Breast epithelium (tissue), 4 donors: ENCODE results near the gene MYH9. TPM values are rescaled to one million over a fixed set of nuclear protein-coding genes. Genes with fewer than 3 reads are reported as not detected.

Experiments used
- DNase-seq, 2 donors: peaks; one replicate each; pipeline ENCODE4 v3.0.0-alpha.2; 2019; ENCODE audit warnings: low spot score in 2 of 2
- H3K27ac ChIP-seq, 2 donors: fragments of 200-600 bp; sonication (generic) in 1 of 2; one replicate each; pipeline ENCODE4 v1.5.1; 2016 to 2019; ENCODE audit warnings: mild to moderate bottlenecking in 1 of 2
- H3K27me3 ChIP-seq, 2 donors: fragments of 200-600 bp; sonication (generic) in 1 of 2; one replicate each; pipeline versions ENCODE4 v1.5.1 to v1.6.0; 2017 to 2019; ENCODE audit warnings: control low read depth in 1 of 2, mild to moderate bottlenecking in 1 of 2
- H3K36me3 ChIP-seq: fragments of 200-600 bp; one replicate; pipeline ENCODE4 v1.5.1; 2019
- H3K4me1 ChIP-seq, 2 donors: fragments of 200-600 bp; sonication (generic); one replicate each; pipeline ENCODE4 v1.5.1; 2016 to 2019; ENCODE audit warnings: control low read depth in 1 of 2
- H3K4me3 ChIP-seq, 3 donors: fragments of 200-600 bp; sonication (generic); 1 replicate in 2 of 3; 2 replicates in 1 of 3; pipeline ENCODE4 v1.5.1; 2016 to 2019; ENCODE audit warnings: mild to moderate bottlenecking in 3 of 3, moderate library complexity in 2 of 3
- H3K9me3 ChIP-seq, 2 donors: fragments of 200-600 bp; sonication (generic) in 1 of 2; one replicate each; pipeline ENCODE4 v1.5.1; 2016 to 2019; ENCODE audit warnings: control low read depth in 1 of 2
- CTCF ChIP-seq, 3 donors: fragments of 450-650 bp; IDR thresholded peaks; one replicate each; pipeline ENCODE4 v1.5.1; 2016 to 2017; ENCODE audit warnings: antibody characterized with exemption in 3 of 3, mild to moderate bottlenecking in 3 of 3, moderate library complexity in 3 of 3
- POLR2A ChIP-seq: fragments of 450-650 bp; IDR thresholded peaks from one replicate; pipeline ENCODE4 v1.6.1; 2016; ENCODE audit warnings: antibody characterized with exemption, mild to moderate bottlenecking, moderate library complexity
- POLR2AphosphoS5 ChIP-seq, 3 donors: sonication (generic); formaldehyde crosslinking; IDR thresholded peaks; one replicate each; pipeline ENCODE4 v1.6.1; 2017; ENCODE audit warnings: antibody characterized with exemption in 3 of 3
- intact Hi-C: fragments of 100-400 bp; cut with DNase I; formaldehyde crosslinking; loops from one replicate; pipeline ENCODE4 v1.15.1; 2023; ENCODE audit warnings: low total_unique reads
- total RNA-seq, 3 donors: library from RNA; depleted of rRNA; stranded (reverse); fragments of >200 nt; gene quantifications; one replicate each; pipeline ENCODE4 v1.1.0, GENCODE V29; 2016

MYH9 gene
- total RNA-seq, 3 donors from 2014 or later: 169 to 392 (median 268) TPM

- Histone ChIP-seq H3K27ac (peak within 1 kb of the TSS; percentile 88 to 92), H3K9me3 (no peaks in the 10 kb centered on the region), H3K27me3 (no peaks in the 10 kb centered on the region), H3K36me3 (no peaks in the 10 kb centered on the region), H3K4me1 (peaks cover 0 to 17% of the 10 kb centered on the region in 2 donors), H3K4me3 (peak within 1 kb of the TSS; percentile 52 to 73 (median 63))
- intact Hi-C loops: no loop called here
- TF ChIP-seq CTCF (IDR thresholded peaks at IDR 0.05) (peak; percentile 28 to 62 (median 59)), POLR2AphosphoS5 (IDR thresholded peaks at IDR 0.05) (peak; percentile 83 to 94 (median 88)), POLR2A (peak; percentile 43)
- peak; percentile 90 to 91 for DNase-seq
Observed at GRCh38 chr22:36239401-36240171, 148.2 kb downstream of the MYH9 start, which contains the start of gene APOL2. TSS of gene APOL2 (minus strand) at chr22:36239527. CDS start at chr22:36233162, 6,365 bp downstream.

- Histone ChIP-seq H3K4me3 (peak overlapping the region; percentile 52 to 73 (median 63)), H3K9me3 (no peaks in the 10 kb centered on the region), H3K36me3 (no peaks in the 10 kb centered on the region), H3K27me3 (no peaks in the 10 kb centered on the region), H3K27ac (peak overlapping the region; percentile 88 to 92), H3K4me1 (peaks cover 0 to 14% of the 10 kb centered on the region in 2 donors)
- intact Hi-C loops: no loop called here
- TF ChIP-seq POLR2A (no peak), CTCF (IDR thresholded peaks at IDR 0.05) (no peak), POLR2AphosphoS5 (IDR thresholded peaks at IDR 0.05) (no peak)
- DNase-seq: no peak
Observed at GRCh38 chr22:36239150-36239400, 148.7 kb downstream of the MYH9 start.

- intact Hi-C loops: no loop called here
- Histone ChIP-seq H3K4me3 (peak overlapping the region; percentile 52 to 73 (median 63)), H3K36me3 (no peaks in the 10 kb centered on the region), H3K27me3 (no peaks in the 10 kb centered on the region), H3K27ac (peak overlapping the region; percentile 88 to 92), H3K9me3 (no peaks in the 10 kb centered on the region), H3K4me1 (peaks cover 0 to 9% of the 10 kb centered on the region in 2 donors)
- TF ChIP-seq CTCF (IDR thresholded peaks at IDR 0.05): no peak
- no peak for TF ChIP-seq POLR2AphosphoS5 (IDR thresholded peaks at IDR 0.05)
- no peak for TF ChIP-seq POLR2A
- no peak for DNase-seq
Observed at GRCh38 chr22:36238373-36239149, 149.2 kb downstream of the MYH9 start.

GRCh38 chr22:36237462-36238372 lies 150.1 kb downstream of the MYH9 start:
- Histone ChIP-seq H3K36me3 (no peaks in the 10 kb centered on the region), H3K27me3 (no peaks in the 10 kb centered on the region), H3K9me3 (no peaks in the 10 kb centered on the region), H3K4me1 (peaks cover 0 to 9% of the 10 kb centered on the region in 2 donors), H3K27ac (peak overlapping the region; percentile 88 to 92), H3K4me3 (peak overlapping the region; percentile 52 to 73 (median 63))
- intact Hi-C loops: no loop called here
- TF ChIP-seq POLR2AphosphoS5 (IDR thresholded peaks at IDR 0.05) (no peak), POLR2A (no peak), CTCF (IDR thresholded peaks at IDR 0.05) (no peak)
- no peak for DNase-seq
